ENCODE measurements around the gene KIAA1755. TPM values are rescaled to one million over a fixed set of nuclear protein-coding genes. Genes with fewer than 3 reads are reported as not detected.

Gene KIAA1755
- total RNA-seq, 1 donor from 2014 or later = 1.1 TPM

DNA sequence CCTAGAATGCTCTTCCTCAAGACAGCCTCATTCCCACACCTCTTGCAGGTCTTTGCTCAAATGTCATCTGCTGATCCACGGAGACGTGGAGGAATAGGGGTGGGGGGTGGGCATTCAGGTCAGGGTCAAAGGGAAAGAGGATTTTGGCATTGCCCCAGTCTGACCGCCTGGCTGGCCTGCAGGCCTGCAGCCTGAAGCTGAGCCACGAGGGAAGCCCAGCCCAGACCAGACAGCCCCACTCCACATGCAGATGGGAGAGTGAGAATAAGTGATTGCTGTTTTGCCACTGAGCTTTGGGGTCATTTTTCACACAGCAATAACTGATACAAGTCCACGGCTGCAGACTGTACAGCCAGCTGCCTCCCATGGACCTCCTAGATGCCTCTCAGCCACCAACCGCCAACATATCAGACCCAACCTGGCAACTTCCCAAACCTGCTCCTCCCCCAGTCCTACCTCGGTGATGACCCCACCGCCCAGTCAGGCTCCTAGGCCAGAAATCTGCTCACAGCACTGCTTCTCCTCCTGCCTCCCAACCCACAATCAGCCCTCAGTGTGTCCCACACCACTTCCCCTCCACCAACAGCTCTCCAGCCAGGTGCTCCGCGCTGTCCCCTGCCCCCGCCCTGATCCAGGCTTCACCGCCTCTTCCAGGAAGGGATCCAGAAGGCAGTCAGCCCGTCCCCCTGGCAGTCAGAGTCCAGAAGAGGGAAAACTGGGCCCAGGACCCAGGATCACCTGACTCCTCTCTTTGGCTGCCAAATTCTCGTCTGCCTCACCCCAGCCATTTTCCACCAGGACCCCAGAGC lies 14.0 kb downstream of the KIAA1755 start:
- Mint-ChIP-seq H3K4me3 (ENCODE audit: unreplicated experiment) (no peak overlapping the region), H3K9me3 (ENCODE audit: unreplicated experiment) (peaks cover 26% of the 10 kb centered on the region), H3K36me3 (ENCODE audit: low read depth, unreplicated experiment) (peaks cover 2% of the 10 kb centered on the region), H3K4me1 (ENCODE audit: low read depth, unreplicated experiment) (no peaks in the 10 kb centered on the region), H3K27me3 (ENCODE audit: low read depth, unreplicated experiment) (peaks cover 15% of the 10 kb centered on the region), H3K27ac (ENCODE audit: unreplicated experiment) (no peak overlapping the region)
- Histone ChIP-seq H2AFZ (ENCODE audit: low read depth, low read length) (no peak overlapping the region), H3K4me3 (ENCODE audit: insufficient read depth, low read depth, low read length) (no peak overlapping the region), H3K36me3 (ENCODE audit: insufficient read depth, low read length) (peaks cover 17% of the 10 kb centered on the region), H3K9ac (ENCODE audit: low read length) (no peak overlapping the region), H3K79me2 (ENCODE audit: insufficient read depth, low read length) (peaks cover 4% of the 10 kb centered on the region), H3K27ac (ENCODE audit: low read depth, low read length) (no peak overlapping the region), H3K4me2 (ENCODE audit: low read length) (no peak overlapping the region), H3K9me3 (ENCODE audit: insufficient read depth, low read depth, low read length) (peaks cover 20% of the 10 kb centered on the region), H3K4me1 (ENCODE audit: insufficient read depth, low read length) (no peaks in the 10 kb centered on the region), H3K27me3 (ENCODE audit: insufficient read depth, low read length) (no peaks in the 10 kb centered on the region), H4K20me1 (ENCODE audit: insufficient read depth, low read length) (peaks cover 13% of the 10 kb centered on the region)
- FAIRE-seq (no peak), DNase-seq (ENCODE audit: low read depth) (peak; percentile 49)
- TF ChIP-seq EZH2 (IDR thresholded peaks at IDR 0.05; ENCODE audit: insufficient read depth, low read length) (no peak), CTCF (IDR thresholded peaks at IDR 0.05; ENCODE audit: insufficient read depth, low read depth, low read length) (no peak)

DNA sequence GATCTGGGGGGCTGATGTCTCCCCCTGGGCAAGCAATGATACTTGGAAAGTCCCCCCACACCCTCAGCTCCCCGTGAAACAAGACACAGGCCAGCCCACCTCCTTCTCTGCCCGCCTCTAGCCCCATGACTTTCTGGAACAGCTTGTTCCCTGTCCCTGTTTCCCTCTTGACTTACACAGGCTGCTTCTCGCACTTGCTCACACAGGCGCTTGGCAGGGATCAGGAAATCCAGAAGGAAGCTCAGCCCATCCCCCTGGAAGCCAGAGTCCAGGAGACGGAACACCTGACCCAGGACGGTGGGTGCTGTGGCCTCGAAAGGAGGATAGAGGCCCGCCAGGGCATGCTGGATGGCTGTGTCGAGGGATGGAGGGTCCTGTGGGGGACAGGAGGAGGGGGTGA lies 14.8 kb downstream of the KIAA1755 start:
- no peak for DNase-seq (ENCODE audit: low read depth)
- Mint-ChIP-seq H3K27me3 (ENCODE audit: low read depth, unreplicated experiment) (peaks cover 15% of the 10 kb centered on the region), H3K4me1 (ENCODE audit: low read depth, unreplicated experiment) (no peaks in the 10 kb centered on the region), H3K27ac (ENCODE audit: unreplicated experiment) (no peak overlapping the region), H3K9me3 (ENCODE audit: unreplicated experiment) (peaks cover 32% of the 10 kb centered on the region), H3K36me3 (ENCODE audit: low read depth, unreplicated experiment) (peaks cover 2% of the 10 kb centered on the region), H3K4me3 (ENCODE audit: unreplicated experiment) (no peak overlapping the region)
- Histone ChIP-seq H2AFZ (ENCODE audit: low read depth, low read length) (no peak overlapping the region), H3K36me3 (ENCODE audit: insufficient read depth, low read length) (peaks cover 20% of the 10 kb centered on the region), H4K20me1 (ENCODE audit: insufficient read depth, low read length) (peaks cover 13% of the 10 kb centered on the region), H3K27ac (ENCODE audit: low read depth, low read length) (no peak overlapping the region), H3K27me3 (ENCODE audit: insufficient read depth, low read length) (no peaks in the 10 kb centered on the region), H3K9me3 (ENCODE audit: insufficient read depth, low read depth, low read length) (peaks cover 20% of the 10 kb centered on the region), H3K79me2 (ENCODE audit: insufficient read depth, low read length) (peaks cover 4% of the 10 kb centered on the region), H3K4me3 (ENCODE audit: insufficient read depth, low read depth, low read length) (no peak overlapping the region), H3K4me2 (ENCODE audit: low read length) (no peak overlapping the region), H3K9ac (ENCODE audit: low read length) (no peak overlapping the region), H3K4me1 (ENCODE audit: insufficient read depth, low read length) (no peaks in the 10 kb centered on the region)
- TF ChIP-seq CTCF (IDR thresholded peaks at IDR 0.05; ENCODE audit: insufficient read depth, low read depth, low read length) (no peak), EZH2 (IDR thresholded peaks at IDR 0.05; ENCODE audit: insufficient read depth, low read length) (no peak)
- FAIRE-seq = no peak

GRCh38 chr20:38243709-38244020 lies 16.9 kb downstream of the KIAA1755 start:
- Histone ChIP-seq H3K79me2 (ENCODE audit: insufficient read depth, low read length) (no peaks in the 10 kb centered on the region), H3K27ac (ENCODE audit: low read depth, low read length) (no peak overlapping the region), H3K4me2 (ENCODE audit: low read length) (no peak overlapping the region), H3K4me3 (ENCODE audit: insufficient read depth, low read depth, low read length) (no peak overlapping the region), H4K20me1 (ENCODE audit: insufficient read depth, low read length) (peaks cover 8% of the 10 kb centered on the region), H3K36me3 (ENCODE audit: insufficient read depth, low read length) (peaks cover 20% of the 10 kb centered on the region), H3K9me3 (ENCODE audit: insufficient read depth, low read depth, low read length) (peaks cover 20% of the 10 kb centered on the region), H3K9ac (ENCODE audit: low read length) (no peak overlapping the region), H3K27me3 (ENCODE audit: insufficient read depth, low read length) (no peaks in the 10 kb centered on the region), H3K4me1 (ENCODE audit: insufficient read depth, low read length) (no peaks in the 10 kb centered on the region), H2AFZ (ENCODE audit: low read depth, low read length) (no peak overlapping the region)
- FAIRE-seq = no peak
- Mint-ChIP-seq H3K27me3 (ENCODE audit: low read depth, unreplicated experiment) (peaks cover 21% of the 10 kb centered on the region), H3K4me3 (ENCODE audit: unreplicated experiment) (no peak overlapping the region), H3K36me3 (ENCODE audit: low read depth, unreplicated experiment) (peaks cover 2% of the 10 kb centered on the region), H3K4me1 (ENCODE audit: low read depth, unreplicated experiment) (no peaks in the 10 kb centered on the region), H3K27ac (ENCODE audit: unreplicated experiment) (no peak overlapping the region), H3K9me3 (ENCODE audit: unreplicated experiment) (peaks cover 35% of the 10 kb centered on the region)
- TF ChIP-seq EZH2 (IDR thresholded peaks at IDR 0.05; ENCODE audit: insufficient read depth, low read length) (no peak), CTCF (IDR thresholded peaks at IDR 0.05; ENCODE audit: insufficient read depth, low read depth, low read length) (no peak)
- DNase-seq (ENCODE audit: low read depth) = no peak

Measured in astrocyte (in vitro differentiated cells and primary cell).